ENCODE data around the gene PPFIA1.

Gene PPFIA1

GRCh38 chr11:70315716-70316115 is 45.2 kb downstream of the PPFIA1 start:
- Histone ChIP-seq H3K9me2 (replicated peaks; ENCODE audit: insufficient read depth, low read length) (no peaks in the 10 kb centered on the region), H3K27ac (ENCODE audit: low read depth, low read length) (no peak overlapping the region), H4K20me1 (ENCODE audit: low read depth, low read length) (no peaks in the 10 kb centered on the region), H3K36me3 (ENCODE audit: low read length) (no peaks in the 10 kb centered on the region), H2AFZ (ENCODE audit: low read depth, low read length, severe bottlenecking) (no peak overlapping the region), H3K9me3 (ENCODE audit: insufficient read depth, low read length) (no peaks in the 10 kb centered on the region), H3K27me3 (ENCODE audit: low read length) (no peaks in the 10 kb centered on the region), H3K79me2 (ENCODE audit: insufficient read depth, low read length) (peaks cover 4% of the 10 kb centered on the region; the same call in 1 of the 2 replicates), H3K4me3 (ENCODE audit: insufficient read depth, low read length, poor library complexity, severe bottlenecking) (no peak overlapping the region), H3K4me2 (ENCODE audit: low read depth, low read length, poor library complexity, severe bottlenecking) (no peak overlapping the region), H3F3A (ENCODE audit: insufficient read depth) (no peaks in the 10 kb centered on the region), H3K9ac (ENCODE audit: low read length) (no peak overlapping the region)
- TF ChIP-seq EZH2phosphoT487 (conservative IDR thresholded peaks at IDR 0.05; ENCODE audit: low read length) (no peak), CTCF (IDR thresholded peaks at IDR 0.05; ENCODE audit: insufficient read depth, low read length, poor library complexity, severe bottlenecking) (no peak)

GRCh38 chr11:70317581-70318305 is 47.3 kb downstream of the PPFIA1 start:
- H3K79me2 ChIP-seq (ENCODE audit: insufficient read depth, low read length): no peaks in the 10 kb centered on the region; the same call in 1 of the 2 replicates
- H3K27ac ChIP-seq (ENCODE audit: low read depth, low read length): no peak overlapping the region
- H3K4me2 ChIP-seq (ENCODE audit: low read depth, low read length, poor library complexity, severe bottlenecking): no peak overlapping the region
- no peaks in the 10 kb centered on the region for H3F3A ChIP-seq (ENCODE audit: insufficient read depth)
- H3K9me2 ChIP-seq (replicated peaks; ENCODE audit: insufficient read depth, low read length): no peaks in the 10 kb centered on the region
- no peaks in the 10 kb centered on the region for H3K27me3 ChIP-seq (ENCODE audit: low read length)
- no peak overlapping the region for H3K4me3 ChIP-seq (ENCODE audit: insufficient read depth, low read length, poor library complexity, severe bottlenecking)
- H4K20me1 ChIP-seq (ENCODE audit: low read depth, low read length): no peaks in the 10 kb centered on the region
- TF ChIP-seq CTCF (IDR thresholded peaks at IDR 0.05; ENCODE audit: insufficient read depth, low read length, poor library complexity, severe bottlenecking) (no peak), EZH2phosphoT487 (conservative IDR thresholded peaks at IDR 0.05; ENCODE audit: low read length) (no peak)
- no peaks in the 10 kb centered on the region for H3K36me3 ChIP-seq (ENCODE audit: low read length)
- H3K9ac ChIP-seq (ENCODE audit: low read length): no peak overlapping the region
- no peak overlapping the region for H2AFZ ChIP-seq (ENCODE audit: low read depth, low read length, severe bottlenecking)
- no peaks in the 10 kb centered on the region for H3K9me3 ChIP-seq (ENCODE audit: insufficient read depth, low read length)

GRCh38 chr11:70319396-70320076 is 49.0 kb downstream of the PPFIA1 start:
- Histone ChIP-seq H3K27me3 (ENCODE audit: low read length) (no peaks in the 10 kb centered on the region), H4K20me1 (ENCODE audit: low read depth, low read length) (no peaks in the 10 kb centered on the region), H3K27ac (ENCODE audit: low read depth, low read length) (no peak overlapping the region), H2AFZ (ENCODE audit: low read depth, low read length, severe bottlenecking) (no peak overlapping the region), H3K9me3 (ENCODE audit: insufficient read depth, low read length) (no peaks in the 10 kb centered on the region), H3K9me2 (replicated peaks; ENCODE audit: insufficient read depth, low read length) (no peaks in the 10 kb centered on the region), H3F3A (ENCODE audit: insufficient read depth) (no peaks in the 10 kb centered on the region), H3K4me3 (ENCODE audit: insufficient read depth, low read length, poor library complexity, severe bottlenecking) (no peak overlapping the region), H3K36me3 (ENCODE audit: low read length) (no peaks in the 10 kb centered on the region), H3K9ac (ENCODE audit: low read length) (no peak overlapping the region), H3K4me2 (ENCODE audit: low read depth, low read length, poor library complexity, severe bottlenecking) (no peak overlapping the region), H3K79me2 (ENCODE audit: insufficient read depth, low read length) (no peaks in the 10 kb centered on the region; the same call in 1 of the 2 replicates)
- TF ChIP-seq EZH2phosphoT487 (conservative IDR thresholded peaks at IDR 0.05; ENCODE audit: low read length): no peak
- no peak for TF ChIP-seq CTCF (IDR thresholded peaks at IDR 0.05; ENCODE audit: insufficient read depth, low read length, poor library complexity, severe bottlenecking)
